ENCODE measurements around the gene DAB1. TPM values are rescaled to one million over a fixed set of nuclear protein-coding genes. Genes with fewer than 3 reads are reported as not detected.

The DAB1 gene
- total RNA-seq, 1 donor from 2014 or later, result not detected

DNA sequence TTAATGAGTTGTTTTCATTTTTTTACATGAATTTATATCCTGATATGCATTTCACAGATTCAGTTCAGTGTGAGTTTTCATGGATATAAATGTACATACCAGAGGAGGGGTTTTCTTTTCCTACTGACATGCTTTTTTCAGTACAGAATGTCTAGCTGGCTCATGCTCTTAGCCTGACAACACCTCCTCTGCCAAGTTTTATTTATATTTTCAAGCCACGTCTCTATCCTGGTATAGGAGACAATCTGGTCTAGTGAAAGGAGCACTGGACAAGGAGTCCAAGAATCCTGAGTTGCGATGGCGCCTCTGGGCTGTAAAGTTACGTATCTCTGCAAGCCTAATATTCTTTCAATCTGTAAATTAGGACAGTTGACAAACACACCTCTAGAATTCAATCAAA, 4.9 kb downstream of the DAB1 start:
- no peak for DNase-seq (ENCODE audit: low read depth, low spot score)

- no peak for DNase-seq (ENCODE audit: low read depth, low spot score)
Measured at GRCh38 chr1:57411262-57411661, 12.6 kb downstream of the DAB1 start.

- DNase-seq (ENCODE audit: low read depth, low spot score), result no peak
Measured at GRCh38 chr1:57410508-57410907, 13.4 kb downstream of the DAB1 start.

DNA sequence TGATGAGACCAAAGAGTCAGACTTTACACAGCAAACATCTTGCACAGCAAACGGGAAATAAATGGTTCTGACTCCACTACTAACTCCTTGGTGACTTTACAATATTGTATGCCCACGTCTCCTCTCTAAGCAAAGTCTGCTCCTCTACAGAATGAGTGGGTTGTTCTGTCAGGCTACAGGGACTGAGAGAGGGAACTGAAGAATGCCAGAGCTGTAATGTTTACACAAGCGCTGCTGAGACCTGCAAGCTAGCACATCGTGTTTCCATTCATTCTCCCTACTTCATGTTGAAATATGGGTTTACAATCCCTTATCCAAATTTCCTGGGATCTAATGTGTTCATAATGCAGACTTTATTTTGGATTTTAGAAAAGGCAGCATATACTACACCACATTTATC, 15.9 kb downstream of the DAB1 start:
- no peak for DNase-seq (ENCODE audit: low read depth, low spot score)

DNA sequence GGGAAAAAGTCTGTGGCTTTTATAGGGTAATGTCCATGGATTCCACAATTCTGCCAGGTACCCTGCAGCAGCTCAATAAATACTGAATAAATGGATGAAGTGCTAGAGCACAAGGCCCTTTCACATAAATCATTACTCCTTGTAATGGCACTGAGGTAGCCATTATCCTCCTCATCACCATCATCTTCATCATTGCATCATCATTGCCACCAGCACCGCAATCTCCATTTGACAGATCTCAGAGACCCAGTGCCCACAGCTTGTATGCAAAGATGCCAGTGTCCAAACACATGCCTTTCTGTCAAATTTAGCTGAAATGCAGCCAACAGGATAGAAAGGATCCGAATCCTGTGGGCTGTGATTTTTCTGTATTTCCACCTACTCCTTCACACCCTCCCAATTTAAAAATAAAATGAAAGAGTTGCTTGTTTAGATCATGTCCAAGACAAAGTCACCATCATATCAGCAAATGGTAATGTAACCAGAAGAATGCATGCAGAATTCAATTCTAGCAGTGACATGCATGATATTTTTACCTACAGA, 17.4 kb downstream of the DAB1 start:
- DNase-seq (ENCODE audit: low read depth, low spot score), result no peak

DNA sequence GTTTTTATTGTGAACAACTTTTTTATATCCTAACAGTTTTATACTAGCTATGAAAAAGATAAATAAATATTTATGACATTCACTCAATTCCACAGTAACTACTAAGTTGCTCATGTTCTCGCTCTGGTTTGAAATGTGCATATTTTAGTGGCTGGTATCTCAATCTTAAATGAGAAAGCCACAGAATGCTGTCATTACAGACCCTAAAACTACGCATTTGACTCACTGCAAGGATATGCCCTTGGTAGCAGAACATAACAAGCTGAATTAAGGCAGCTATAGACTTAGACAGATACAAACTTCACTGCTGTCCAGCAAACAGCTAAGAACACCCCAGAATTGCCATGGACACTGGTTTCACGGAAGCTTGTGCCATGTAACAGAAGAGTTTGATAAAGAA, 19.0 kb downstream of the DAB1 start:
- no peak for DNase-seq (ENCODE audit: low read depth, low spot score)

GRCh38 chr1:57403201-57403600, 20.7 kb downstream of the DAB1 start:
- DNase-seq (ENCODE audit: low read depth, low spot score), result no peak

- DNase-seq (ENCODE audit: low read depth, low spot score), result no peak
Measured at GRCh38 chr1:57401671-57402070, 22.2 kb downstream of the DAB1 start.

DNA sequence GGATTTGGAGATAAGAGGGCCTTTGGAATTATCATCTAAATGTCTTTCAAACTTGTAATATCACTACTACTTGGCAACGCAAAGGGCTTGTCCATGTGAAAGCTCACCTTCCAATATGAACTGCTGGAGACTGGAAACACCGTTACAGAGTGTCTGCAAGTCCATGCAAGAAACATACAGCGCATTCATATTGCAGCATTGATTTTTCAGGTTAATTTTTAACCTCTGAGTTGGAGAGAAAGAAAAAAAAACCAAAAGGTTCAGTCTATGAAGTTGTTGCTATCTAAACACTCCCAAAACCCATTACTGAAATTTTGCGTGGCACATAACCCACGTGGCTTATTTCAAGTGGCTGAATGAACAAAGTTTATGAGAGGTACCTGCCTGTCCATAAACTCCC, 23.8 kb downstream of the DAB1 start:
- no peak for DNase-seq (ENCODE audit: low read depth, low spot score)

- DNase-seq (ENCODE audit: low read depth, low spot score), result no peak
Measured at GRCh38 chr1:57393058-57393584, 30.7 kb downstream of the DAB1 start.

DNA sequence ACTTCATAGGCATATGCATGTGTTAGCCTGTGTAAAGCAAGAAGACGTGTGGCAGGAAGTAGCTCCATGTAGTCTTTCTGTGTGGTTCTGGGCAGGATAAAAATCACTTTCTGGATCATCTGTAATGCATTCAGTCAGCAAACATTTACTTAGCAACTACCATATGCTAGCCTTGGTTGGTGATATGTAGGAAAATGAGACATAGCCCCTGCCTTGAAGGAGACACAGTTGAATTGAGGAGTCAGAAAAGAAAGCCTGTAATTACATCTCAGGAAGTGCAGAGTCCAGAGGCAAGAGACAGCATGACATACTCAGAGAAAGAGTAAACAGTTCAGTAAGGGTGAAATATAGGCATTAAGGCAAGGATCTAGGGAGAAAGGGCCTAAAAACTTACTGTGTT, 38.5 kb downstream of the DAB1 start:
- DNase-seq (ENCODE audit: low read depth, low spot score), result no peak

DNA sequence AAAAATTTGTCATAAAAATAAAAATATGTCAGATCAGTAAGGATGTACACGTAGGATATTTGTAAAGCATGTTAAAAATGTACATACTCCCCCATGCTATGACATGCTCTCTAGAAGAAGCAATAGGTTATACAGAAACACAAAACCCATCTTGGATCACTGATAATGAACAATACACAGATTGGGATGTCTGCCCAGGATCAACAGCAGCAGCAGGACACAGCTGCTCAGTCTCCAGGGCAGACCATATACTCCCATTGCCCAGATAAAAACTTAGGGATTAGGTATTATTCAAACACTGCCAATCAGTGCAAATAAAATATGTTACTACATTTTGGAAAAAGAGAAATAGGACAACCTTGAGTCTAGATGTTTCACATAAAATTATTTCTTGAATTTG, 39.0 kb downstream of the DAB1 start:
- DNase-seq (ENCODE audit: low read depth, low spot score), result no peak

DNA sequence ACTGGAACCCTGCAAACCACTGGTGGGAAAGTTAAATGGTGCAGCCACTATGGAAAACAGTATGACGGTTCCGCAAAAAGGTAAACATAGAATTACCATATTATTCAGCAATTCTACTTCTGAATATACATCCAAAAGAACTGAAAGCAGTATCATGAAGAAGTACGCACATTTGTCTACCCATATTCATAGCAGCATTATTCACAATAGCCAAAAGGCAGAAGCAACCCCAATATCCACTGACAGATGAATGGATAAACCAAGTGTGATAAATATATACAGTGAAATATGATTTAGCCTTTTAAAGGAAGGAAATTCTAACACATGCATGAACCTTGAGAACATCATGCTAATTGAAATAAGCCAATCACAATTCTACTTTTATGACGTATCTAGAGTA, 39.6 kb downstream of the DAB1 start:
- DNase-seq (ENCODE audit: low read depth, low spot score), result no peak

DNA sequence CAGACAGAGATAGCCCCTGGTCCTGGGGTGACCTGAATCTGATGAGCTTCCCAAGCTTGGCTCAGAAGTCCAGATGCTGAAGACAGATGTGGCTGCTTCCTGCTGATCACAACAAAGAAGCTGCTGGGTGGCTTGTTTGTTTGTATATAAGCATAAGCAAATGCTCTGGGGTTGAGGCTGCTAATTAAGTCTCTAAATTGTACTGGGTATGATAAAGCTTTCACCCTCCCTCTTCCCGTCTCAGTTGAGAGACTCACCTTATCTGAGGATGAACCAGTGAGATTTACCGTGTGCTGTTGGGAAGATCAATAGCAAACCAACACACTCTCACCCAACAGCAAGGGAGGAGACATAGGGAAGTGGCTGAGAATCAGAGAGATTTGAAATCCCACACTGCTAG, 42.0 kb downstream of the DAB1 start:
- DNase-seq (ENCODE audit: low read depth, low spot score), result no peak

DNA sequence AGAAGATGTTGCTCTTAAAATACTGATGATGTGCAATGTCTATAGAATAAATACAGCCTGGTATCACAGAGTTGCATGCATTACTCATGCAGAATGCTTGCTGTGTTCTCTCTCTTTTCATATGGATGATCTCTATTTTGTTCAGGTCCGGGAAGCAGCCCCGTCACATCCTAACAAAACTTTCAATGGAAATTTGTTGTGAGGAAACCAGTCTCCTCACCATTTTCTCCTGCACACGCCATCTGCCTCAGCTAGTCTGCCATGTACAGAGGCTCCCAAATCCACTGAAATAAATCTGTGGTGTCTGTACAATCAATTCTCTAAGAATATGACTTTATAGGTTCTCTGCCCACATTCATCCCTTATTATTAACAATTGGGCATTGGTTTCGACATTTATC, 42.4 kb downstream of the DAB1 start:
- DNase-seq (ENCODE audit: low read depth, low spot score), result no peak

- no peak for DNase-seq (ENCODE audit: low read depth, low spot score)
Measured at GRCh38 chr1:57380923-57381322, 42.9 kb downstream of the DAB1 start.

DNA sequence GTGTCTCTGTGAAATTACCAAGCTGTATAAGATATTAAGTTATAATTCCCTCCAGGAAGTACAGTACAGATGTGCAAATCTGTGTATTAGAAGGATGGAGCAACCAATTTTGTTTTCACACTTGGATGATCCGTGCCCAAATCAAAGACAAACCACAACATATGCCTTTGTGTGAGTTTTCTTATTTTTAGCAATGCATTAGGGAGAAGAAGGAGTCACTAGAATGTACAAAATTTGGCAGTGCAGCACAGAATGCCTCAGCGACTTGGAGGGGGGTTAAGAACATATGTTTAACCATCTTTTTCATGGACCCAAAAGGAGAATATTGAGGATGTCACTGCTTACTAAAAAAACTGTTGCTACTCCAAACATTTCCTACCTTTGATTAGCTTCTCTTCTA, 45.3 kb downstream of the DAB1 start:
- no peak for DNase-seq (ENCODE audit: low read depth, low spot score)

GRCh38 chr1:57377339-57378139, 46.3 kb downstream of the DAB1 start:
- no peak for DNase-seq (ENCODE audit: low read depth, low spot score)

DNA sequence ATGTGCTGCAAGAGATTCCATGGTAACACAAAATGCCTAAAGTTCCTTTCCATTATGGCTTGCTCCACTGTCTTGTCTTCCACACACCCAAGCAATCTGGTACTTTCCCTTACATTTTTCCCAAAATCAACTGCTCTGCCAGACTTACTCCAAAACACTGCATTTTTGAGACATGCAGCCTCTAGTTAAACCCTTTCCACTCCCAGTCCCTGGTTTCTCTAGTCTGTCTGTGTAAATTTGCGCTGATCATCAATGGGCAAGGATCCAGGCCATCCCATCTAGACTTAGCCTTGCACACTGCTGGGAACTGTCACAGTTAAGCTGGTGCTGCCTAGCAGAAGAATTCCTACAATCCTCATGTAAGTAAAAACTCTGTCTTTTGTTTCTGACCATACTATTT, 47.8 kb downstream of the DAB1 start:
- DNase-seq (ENCODE audit: low read depth, low spot score), result no peak

DNA sequence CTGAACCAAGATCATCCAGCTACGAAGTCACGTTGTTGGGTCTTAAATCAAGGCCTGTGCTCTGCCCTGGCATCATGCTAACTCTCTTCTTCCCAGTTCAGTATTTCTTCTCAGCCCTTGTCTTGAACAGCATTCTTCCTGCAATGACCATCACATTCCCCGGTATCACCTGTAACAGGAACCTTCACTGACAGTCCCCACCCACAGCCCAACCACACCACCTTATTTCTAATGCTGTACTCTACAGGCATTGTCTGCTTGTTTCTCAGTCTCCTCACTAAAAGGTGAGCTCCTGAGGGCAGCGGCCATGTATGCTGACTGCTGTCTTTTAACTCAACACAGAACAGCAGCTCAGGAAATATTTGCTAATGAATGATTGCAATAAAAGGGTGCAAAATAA, 54.0 kb downstream of the DAB1 start:
- DNase-seq (ENCODE audit: low read depth, low spot score), result no peak

GRCh38 chr1:57367945-57368344, 55.9 kb downstream of the DAB1 start:
- no peak for DNase-seq (ENCODE audit: low read depth, low spot score)

DNA sequence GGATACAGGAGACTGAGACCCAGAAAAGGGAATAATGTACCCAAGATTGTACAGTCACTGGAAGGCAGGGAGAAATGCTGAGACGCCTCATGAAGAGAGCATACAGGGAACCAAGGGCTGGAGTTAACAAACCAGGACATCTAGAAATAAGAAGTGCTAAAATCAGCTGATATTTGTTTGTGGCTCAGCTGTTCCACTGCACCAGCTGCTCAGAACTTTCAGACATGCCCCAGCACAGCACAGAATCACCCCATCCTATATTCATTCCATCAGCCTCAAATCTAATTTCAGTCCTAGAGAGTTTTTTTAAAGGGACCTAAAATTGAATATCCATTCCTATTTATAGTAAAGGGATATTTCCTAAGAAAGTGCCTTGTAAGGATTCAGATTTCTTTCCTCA, 60.2 kb downstream of the DAB1 start:
- no peak for DNase-seq (ENCODE audit: low read depth, low spot score)

GRCh38 chr1:57363165-57363564, 60.7 kb downstream of the DAB1 start:
- DNase-seq (ENCODE audit: low read depth, low spot score), result no peak
